Endothelial cell (in vitro differentiated cells): ENCODE results near the gene MAML3. TPM values are rescaled to one million over a fixed set of nuclear protein-coding genes. Genes with fewer than 3 reads are reported as not detected.

Experiments used
- DNase-seq: peaks from one replicate; pipeline ENCODE4 v3.0.0; 2021; ENCODE audit warnings: low spot score
- H3K27ac Mint-ChIP-seq: one replicate; pipeline ENCODE4 v1.8.0; 2021; ENCODE audit warnings: mixed read lengths, inconsistent platforms; ENCODE audit not compliant: unreplicated experiment
- H3K27me3 Mint-ChIP-seq: one replicate; pipeline ENCODE4 v1.8.0; 2021; ENCODE audit warnings: mild to moderate bottlenecking, moderate library complexity, mixed read lengths, inconsistent platforms; ENCODE audit not compliant: unreplicated experiment
- H3K36me3 Mint-ChIP-seq: one replicate; pipeline ENCODE4 v1.8.0; 2021; ENCODE audit warnings: mild to moderate bottlenecking, low read depth, mixed read lengths, inconsistent platforms; ENCODE audit not compliant: unreplicated experiment
- H3K4me1 Mint-ChIP-seq: one replicate; pipeline ENCODE4 v1.8.0; 2021; ENCODE audit warnings: mild to moderate bottlenecking, mixed read lengths, inconsistent platforms; ENCODE audit not compliant: unreplicated experiment
- H3K4me3 Mint-ChIP-seq: one replicate; pipeline ENCODE4 v1.8.0; 2021; ENCODE audit warnings: mild to moderate bottlenecking, mixed read lengths, inconsistent platforms; ENCODE audit not compliant: unreplicated experiment
- H3K9me3 Mint-ChIP-seq: one replicate; pipeline ENCODE4 v1.8.0; 2021; ENCODE audit warnings: mixed read lengths, inconsistent platforms; ENCODE audit not compliant: unreplicated experiment
- total RNA-seq: library from RNA; stranded (reverse); fragmentation: NEBNext Ultra II Directional; extraction: Animal tissue kit (Norgen Biotek cat#: 25700); gene quantifications from one replicate; pipeline ENCODE4 v1.2.1, GENCODE V29; 2021; ENCODE audit not compliant: unreplicated experiment
- TF ChIP-seq, protein P1 (sequence below): fragments of 200-600 bp; sonication (generic); IDR thresholded peaks from one replicate; pipeline ENCODE4 v1.5.0; 2021; ENCODE audit warnings: antibody characterized with exemption; ENCODE audit not compliant: unreplicated experiment

The MAML3 gene
- total RNA-seq, 1 donor from 2014 or later = 31.0 TPM

DNA sequence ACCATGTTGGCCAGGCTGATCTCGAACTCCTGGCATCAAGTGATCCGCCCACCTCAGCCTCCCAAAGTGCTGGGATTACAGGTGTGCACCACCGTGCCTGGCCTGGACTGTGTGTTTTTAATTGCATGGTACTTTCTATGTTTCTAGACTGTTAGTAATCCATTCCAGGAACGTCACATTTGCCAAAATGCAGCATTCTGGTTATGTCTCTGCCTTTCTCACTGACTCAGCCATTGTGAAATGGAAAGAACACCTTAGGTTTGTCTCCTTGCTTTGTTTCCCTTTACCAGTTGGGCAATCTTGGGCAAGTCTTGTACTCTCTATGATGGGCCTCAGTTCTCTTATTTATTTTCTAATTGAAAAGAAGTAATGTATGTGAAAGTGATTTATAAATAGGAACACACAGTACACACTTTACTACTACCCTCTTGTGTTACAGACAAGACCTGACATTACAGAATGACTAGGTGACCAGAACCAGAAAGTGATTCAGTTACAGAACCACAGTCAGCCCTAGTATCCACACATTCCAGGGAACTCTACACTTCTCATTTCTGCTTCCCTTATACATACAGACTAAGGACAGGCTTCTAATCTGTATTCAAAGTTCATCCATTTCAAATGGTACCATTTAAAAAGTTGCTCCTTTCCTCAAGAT is 301.2 kb downstream of the MAML3 start:
- no peaks in the 10 kb centered on the region for H3K36me3 Mint-ChIP-seq
- H3K27me3 Mint-ChIP-seq = peaks cover 2% of the 10 kb centered on the region
- no peak overlapping the region for H3K4me3 Mint-ChIP-seq
- TF ChIP-seq, protein P1, sequence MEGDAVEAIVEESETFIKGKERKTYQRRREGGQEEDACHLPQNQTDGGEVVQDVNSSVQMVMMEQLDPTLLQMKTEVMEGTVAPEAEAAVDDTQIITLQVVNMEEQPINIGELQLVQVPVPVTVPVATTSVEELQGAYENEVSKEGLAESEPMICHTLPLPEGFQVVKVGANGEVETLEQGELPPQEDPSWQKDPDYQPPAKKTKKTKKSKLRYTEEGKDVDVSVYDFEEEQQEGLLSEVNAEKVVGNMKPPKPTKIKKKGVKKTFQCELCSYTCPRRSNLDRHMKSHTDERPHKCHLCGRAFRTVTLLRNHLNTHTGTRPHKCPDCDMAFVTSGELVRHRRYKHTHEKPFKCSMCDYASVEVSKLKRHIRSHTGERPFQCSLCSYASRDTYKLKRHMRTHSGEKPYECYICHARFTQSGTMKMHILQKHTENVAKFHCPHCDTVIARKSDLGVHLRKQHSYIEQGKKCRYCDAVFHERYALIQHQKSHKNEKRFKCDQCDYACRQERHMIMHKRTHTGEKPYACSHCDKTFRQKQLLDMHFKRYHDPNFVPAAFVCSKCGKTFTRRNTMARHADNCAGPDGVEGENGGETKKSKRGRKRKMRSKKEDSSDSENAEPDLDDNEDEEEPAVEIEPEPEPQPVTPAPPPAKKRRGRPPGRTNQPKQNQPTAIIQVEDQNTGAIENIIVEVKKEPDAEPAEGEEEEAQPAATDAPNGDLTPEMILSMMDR = no peak
- peaks cover 34% of the 10 kb centered on the region for H3K4me1 Mint-ChIP-seq
- no peaks in the 10 kb centered on the region for H3K9me3 Mint-ChIP-seq
- no peak overlapping the region for H3K27ac Mint-ChIP-seq
- no peak for DNase-seq

DNA sequence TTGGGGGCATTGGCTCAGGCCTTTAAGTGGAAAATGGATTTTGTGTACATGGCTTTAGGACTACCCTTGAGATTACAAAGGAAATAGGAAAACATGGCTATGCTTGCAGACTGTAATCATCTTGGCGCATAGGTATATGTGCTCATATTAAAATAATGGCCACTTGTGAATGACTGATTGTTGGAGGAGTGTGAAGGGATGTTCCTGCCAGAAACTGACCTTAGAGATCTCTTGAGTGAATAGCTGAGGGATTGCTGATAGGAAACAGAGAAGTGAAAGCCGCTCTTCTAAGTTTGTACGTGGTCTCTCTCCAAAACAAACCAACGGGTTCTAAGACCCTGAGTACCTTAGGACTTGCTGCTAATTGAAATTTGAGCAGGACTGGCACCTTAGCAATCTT is 302.3 kb downstream of the MAML3 start:
- Mint-ChIP-seq H3K4me3 (no peak overlapping the region), H3K27me3 (peaks cover 5% of the 10 kb centered on the region), H3K4me1 (peaks cover 36% of the 10 kb centered on the region), H3K9me3 (no peaks in the 10 kb centered on the region), H3K27ac (no peak overlapping the region), H3K36me3 (no peaks in the 10 kb centered on the region)
- TF ChIP-seq, protein P1 = no peak
- no peak for DNase-seq

GRCh38 chr4:139851133-139851532 is 302.9 kb downstream of the MAML3 start:
- peaks cover 5% of the 10 kb centered on the region for H3K27me3 Mint-ChIP-seq
- H3K4me3 Mint-ChIP-seq = no peak overlapping the region
- no peaks in the 10 kb centered on the region for H3K9me3 Mint-ChIP-seq
- TF ChIP-seq, protein P1 = no peak
- H3K27ac Mint-ChIP-seq = no peak overlapping the region
- H3K4me1 Mint-ChIP-seq = peaks cover 35% of the 10 kb centered on the region
- no peaks in the 10 kb centered on the region for H3K36me3 Mint-ChIP-seq
- DNase-seq = no peak

DNA sequence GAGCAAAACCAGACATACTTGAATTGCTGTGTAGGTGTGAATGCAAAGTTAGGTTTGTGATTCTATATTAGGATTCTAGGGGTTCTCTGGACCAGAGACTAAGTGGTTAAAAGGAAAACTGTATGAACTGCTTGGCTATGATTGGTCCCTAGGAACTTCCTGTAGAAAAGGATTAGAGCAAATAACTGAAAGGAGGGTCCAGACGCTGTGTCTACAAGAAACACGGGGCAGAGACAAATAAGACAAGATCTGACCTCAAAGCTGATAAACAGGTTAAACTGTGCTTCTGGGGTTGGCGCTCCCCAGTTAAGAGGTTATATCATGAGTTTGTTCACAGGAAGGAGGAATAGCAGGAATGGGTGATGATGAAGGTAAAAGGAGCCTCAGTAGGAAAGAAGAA is 304.8 kb downstream of the MAML3 start:
- Mint-ChIP-seq H3K9me3 (no peaks in the 10 kb centered on the region), H3K4me1 (peaks cover 35% of the 10 kb centered on the region), H3K27me3 (peaks cover 7% of the 10 kb centered on the region), H3K4me3 (no peak overlapping the region), H3K27ac (no peak overlapping the region), H3K36me3 (no peaks in the 10 kb centered on the region)
- DNase-seq = no peak
- TF ChIP-seq, protein P1 = no peak

DNA sequence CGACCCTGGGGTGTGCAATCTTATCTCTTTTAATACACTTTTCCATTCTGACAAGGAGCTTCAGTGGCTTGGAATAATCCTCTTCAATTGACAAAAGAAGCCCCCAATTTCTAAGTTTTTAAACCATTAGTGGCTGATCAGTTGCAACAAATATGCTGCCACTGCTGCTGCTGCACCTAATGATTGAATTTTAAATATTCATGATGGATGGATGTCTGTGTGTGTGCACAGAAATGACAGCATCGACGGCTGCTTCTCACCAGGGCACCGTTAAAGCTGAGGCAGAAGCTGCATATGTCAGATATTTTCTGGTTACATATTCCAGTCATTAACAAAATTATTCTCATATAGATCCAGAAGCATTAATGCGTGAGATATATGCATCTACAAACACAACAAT is 306.0 kb downstream of the MAML3 start:
- TF ChIP-seq, protein P1 = no peak
- no peak overlapping the region for H3K4me3 Mint-ChIP-seq
- H3K9me3 Mint-ChIP-seq = no peaks in the 10 kb centered on the region
- no peak overlapping the region for H3K27ac Mint-ChIP-seq
- H3K4me1 Mint-ChIP-seq = peaks cover 35% of the 10 kb centered on the region
- DNase-seq = no peak
- peaks cover 10% of the 10 kb centered on the region for H3K27me3 Mint-ChIP-seq
- no peaks in the 10 kb centered on the region for H3K36me3 Mint-ChIP-seq
